Activated naive CD4-positive, alpha-beta T cell treated with anti-CD3 and anti-CD28 coated beads, Interleukin-2, amount 50 U/mL, for 16 hours (primary cell): ENCODE data around the gene LAMTOR1.

ENCODE experiments used
- DNase-seq: peaks from one replicate; pipeline ENCODE4 v3.0.0-alpha.2; 2020

Gene LAMTOR1

DNA sequence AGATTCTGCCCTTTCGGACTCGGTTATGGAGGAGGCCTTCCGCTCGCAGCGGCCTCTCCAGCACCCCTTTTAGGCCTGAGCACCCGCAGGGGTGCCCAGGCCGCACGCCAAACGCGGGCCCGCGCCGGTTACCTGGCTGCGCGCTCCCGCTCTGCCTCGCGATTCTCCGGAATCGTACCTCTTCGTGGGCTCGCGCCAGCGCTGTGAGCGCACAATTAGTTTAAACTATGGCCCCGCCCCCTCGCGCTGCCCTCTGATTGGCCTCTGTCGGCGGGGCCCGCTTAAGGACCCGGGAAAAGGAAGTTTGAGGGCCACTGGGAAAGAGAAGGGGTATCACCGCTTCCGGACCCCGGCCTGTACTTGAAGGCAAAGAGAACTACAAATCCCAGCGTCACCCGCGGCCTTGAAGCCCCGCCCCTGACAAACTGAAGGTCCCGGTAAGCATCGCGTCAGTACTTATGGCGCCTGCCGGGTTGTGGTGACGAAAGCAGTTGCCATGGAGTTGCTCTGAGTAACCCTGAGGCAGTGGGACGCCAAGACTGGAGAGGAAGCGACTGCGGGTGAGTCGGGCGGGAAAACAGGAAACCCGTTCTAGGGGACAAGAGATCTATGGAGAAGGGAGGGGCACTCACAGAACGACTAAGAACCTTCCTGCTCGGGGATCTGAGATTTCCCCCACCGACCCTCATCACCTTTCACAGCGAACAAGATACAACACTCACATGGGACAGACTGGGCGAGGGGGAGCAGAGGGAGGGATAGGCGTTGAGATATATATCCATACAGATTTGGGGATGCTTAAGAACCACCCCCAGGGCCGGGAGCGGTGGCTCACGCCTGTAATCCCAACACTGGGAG is 22.5 kb downstream of the LAMTOR1 start, which contains the start of the genes LRRC51 and NUMA1:
TSS of gene LRRC51 (plus strand) at position 525 of the 858 bp plus-strand sequence. CDS start 8,234 bp downstream, outside the sequence.
TSS of gene NUMA1 (minus strand) at position 217 of the 858 bp plus-strand sequence. CDS start 44,599 bp downstream, outside the sequence.
- DNase-seq = peak; percentile 98

GRCh38 chr11:72079819-72080325 is 23.2 kb downstream of the LAMTOR1 start:
- no peak for DNase-seq

DNA sequence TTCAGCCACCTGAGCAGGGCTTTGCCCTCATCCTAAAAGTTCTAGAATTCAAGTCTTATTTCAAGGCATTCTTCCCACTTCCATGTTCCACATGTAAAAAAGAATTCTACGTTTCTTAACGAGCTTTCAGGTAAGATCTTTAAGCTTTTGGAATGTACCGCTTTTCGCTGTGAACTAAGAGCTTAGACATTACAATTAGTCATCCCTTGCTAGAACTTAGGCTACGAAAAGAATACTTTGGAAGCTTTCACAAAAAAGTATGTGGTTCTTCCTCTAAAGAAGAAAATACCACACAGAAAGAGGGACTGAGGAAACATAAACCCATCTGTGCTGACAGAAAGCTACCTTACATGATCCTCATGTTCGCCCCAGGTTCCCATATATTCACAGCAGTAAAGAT is 24.6 kb downstream of the LAMTOR1 start:
- no peak for DNase-seq

- DNase-seq = no peak
These were observed 27.3 kb downstream of the LAMTOR1 start for GRCh38 chr11:72075756-72076155.

DNA sequence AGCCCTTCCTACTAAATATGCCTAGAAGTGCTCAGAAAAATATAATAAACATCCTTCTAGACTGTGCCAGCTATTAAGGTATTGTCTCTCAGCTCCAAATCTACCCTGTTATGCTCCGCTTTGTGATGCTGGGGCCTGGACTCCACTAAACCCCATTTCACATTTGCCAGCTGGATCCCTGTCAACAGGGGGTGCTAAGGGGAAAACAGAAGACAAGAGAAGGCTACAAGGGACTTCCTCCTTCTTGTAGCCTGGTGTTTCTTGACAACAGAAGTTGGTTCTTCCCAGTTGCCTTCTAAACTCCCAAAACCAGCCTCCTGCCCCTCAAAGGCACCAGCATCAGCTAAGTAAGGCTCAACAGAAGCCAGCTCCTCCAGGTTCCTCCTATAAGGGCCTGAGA is 28.0 kb downstream of the LAMTOR1 start:
- DNase-seq = no peak

- DNase-seq = no peak
These were observed 30.7 kb downstream of the LAMTOR1 start for GRCh38 chr11:72072348-72072747.

DNA sequence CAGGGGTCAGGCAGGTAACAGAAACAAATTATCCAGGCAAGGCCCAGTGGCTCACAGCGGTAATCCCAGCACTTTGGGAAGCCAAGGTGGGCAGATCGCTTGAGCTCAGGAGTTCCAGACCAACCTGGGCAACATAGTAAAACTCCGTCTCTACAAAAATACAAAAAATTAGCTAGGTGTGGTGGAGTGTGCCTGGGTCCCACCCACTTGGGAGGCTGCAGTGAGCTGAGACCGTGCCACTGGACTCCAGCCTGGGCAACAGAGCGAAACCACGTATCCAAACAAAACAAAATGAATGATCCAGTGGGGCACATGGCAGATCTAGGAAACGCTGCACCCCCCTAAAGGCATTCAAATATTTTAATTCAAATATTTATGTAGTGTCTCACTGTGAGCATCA is 32.6 kb downstream of the LAMTOR1 start:
- no peak for DNase-seq

- DNase-seq = no peak
These were observed 33.3 kb downstream of the LAMTOR1 start for GRCh38 chr11:72069787-72070251.

GRCh38 chr11:72069200-72069599 is 33.9 kb downstream of the LAMTOR1 start:
- no peak for DNase-seq

DNA sequence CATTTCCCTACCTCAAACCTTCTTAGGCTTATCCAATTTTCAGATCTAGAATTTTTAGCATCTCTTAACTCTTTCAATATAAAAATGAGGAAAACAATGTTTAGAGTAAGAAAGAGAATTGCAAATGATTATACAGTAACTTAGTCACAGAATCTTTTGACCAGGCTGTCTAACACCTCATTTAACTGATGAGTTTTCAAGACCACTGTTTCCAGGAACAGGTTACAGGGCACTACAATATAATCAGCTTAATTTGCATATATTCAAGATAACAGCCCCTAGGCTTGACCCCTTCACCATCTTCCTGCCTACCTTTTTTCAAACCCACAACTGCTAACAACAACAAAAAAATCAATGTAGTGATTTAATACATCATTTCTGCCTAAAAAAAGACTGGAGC is 35.4 kb downstream of the LAMTOR1 start:
- no peak for DNase-seq

GRCh38 chr11:72067266-72067665 is 35.8 kb downstream of the LAMTOR1 start:
- DNase-seq = no peak

GRCh38 chr11:72066855-72067254 is 36.2 kb downstream of the LAMTOR1 start:
- DNase-seq = no peak

DNA sequence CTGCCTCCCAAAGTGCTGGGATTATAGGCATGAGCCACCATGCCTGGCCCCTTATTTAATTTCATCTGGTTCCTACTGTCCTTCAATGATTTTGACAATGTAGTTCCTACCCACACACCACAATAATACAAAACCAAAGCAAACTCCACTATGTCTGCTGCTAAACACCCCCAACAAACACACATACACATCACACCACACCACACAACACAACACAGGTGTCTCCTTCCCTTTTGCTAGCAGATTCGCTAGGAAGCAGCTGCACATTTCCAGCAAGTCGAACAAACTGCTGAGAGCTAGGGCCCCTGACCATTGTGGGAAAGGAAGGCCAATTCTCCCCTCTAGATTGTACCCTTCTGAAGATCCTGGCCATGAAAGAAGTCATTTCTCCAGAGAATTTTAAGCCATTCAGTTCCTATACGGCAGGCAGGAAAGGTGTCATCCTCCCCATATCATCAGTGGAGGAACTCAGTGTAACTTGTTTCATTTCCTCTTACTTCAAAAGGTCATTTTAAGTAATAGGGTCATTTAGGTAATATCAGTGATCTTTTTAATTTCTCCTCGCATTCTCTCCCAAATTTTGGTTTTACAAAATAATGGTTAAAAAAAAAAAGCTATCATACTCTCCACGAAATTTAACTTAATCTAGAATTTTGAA is 41.2 kb downstream of the LAMTOR1 start:
- no peak for DNase-seq

GRCh38 chr11:72058416-72059034 is 44.6 kb downstream of the LAMTOR1 start:
- DNase-seq = no peak

DNA sequence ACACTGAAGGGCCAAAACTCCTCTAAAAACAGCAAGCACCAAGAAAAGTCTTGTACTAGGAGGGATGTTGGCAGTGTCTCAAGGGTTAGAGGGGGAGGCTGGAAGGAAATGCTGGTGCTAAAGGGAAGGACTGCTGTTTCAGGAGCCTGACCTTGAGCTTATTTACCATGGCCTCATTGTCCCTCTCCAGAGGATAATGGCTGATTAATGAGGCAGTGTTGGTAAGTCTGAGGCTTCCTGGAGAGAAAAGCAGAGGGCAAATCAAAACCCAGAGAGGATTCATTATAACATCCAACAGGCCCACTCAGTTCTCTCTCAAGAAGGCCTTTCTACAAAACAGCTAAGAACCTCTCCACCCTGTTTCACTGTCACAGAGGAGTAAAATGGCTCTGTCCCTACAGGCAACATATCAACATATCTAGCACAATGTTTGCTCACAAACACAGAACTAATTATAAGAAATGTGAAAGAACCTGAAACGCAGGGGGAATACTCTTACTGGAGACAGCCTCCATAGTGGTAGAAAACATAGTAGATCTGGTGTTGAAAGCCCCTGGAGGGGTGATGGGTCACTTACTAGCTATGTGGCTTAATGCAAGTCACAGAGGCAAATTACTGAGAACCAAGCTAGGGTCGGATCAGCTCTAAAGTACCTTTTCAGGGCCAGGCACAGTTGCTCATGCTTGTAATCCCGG is 54.2 kb downstream of the LAMTOR1 start:
- DNase-seq = no peak
